KMS-11 (cell line): ENCODE results near the gene FNBP1L.

Source experiments
- H2AFZ ChIP-seq: fragments of 200-600 bp; sonication (generic); 2 replicates; pipeline ENCODE4 v1.6.1; 2016; ENCODE audit warnings: antibody characterized with exemption, mixed run types, low read depth
- H3K27ac ChIP-seq: fragments of 200-600 bp; sonication (generic); 2 replicates; pipeline ENCODE4 v1.6.1; 2016; ENCODE audit warnings: mild to moderate bottlenecking, mixed run types
- H3K27me3 ChIP-seq: fragments of 200-600 bp; sonication (generic); 2 replicates; pipeline ENCODE4 v1.6.1; 2017; ENCODE audit warnings: mild to moderate bottlenecking, low read depth, mixed run types, moderate library complexity; ENCODE audit not compliant: insufficient read depth
- H3K36me3 ChIP-seq: fragments of 200-600 bp; sonication (generic); 2 replicates; pipeline ENCODE4 v1.6.1; 2017; ENCODE audit warnings: mild to moderate bottlenecking, mixed run types; ENCODE audit not compliant: insufficient read depth
- H3K4me1 ChIP-seq: fragments of 200-600 bp; sonication (generic); 2 replicates; pipeline ENCODE4 v1.6.1; 2016; ENCODE audit warnings: mild to moderate bottlenecking, low read depth, mixed run types; ENCODE audit not compliant: poor library complexity, severe bottlenecking
- H3K4me2 ChIP-seq: fragments of 200-600 bp; sonication (generic); 2 replicates; pipeline ENCODE4 v1.7.0; 2016; ENCODE audit warnings: mild to moderate bottlenecking, mixed run types
- H3K4me3 ChIP-seq: fragments of 200-600 bp; sonication (generic); IDR thresholded peaks from 2 replicates; pipeline ENCODE4 v1.6.1; 2017; ENCODE audit warnings: low read depth, low read length, mixed read lengths; ENCODE audit not compliant: insufficient read depth
- H3K79me2 ChIP-seq: fragments of 200-600 bp; sonication (generic); 2 replicates; pipeline ENCODE4 v1.6.1; 2016; ENCODE audit warnings: low read depth, mixed run types; ENCODE audit not compliant: insufficient read depth
- H3K9ac ChIP-seq: fragments of 200-600 bp; sonication (generic); 2 replicates; pipeline ENCODE4 v1.6.1; 2016; ENCODE audit warnings: mild to moderate bottlenecking, mixed run types
- H4K20me1 ChIP-seq: fragments of 200-600 bp; sonication (generic); 2 replicates; pipeline ENCODE4 v1.6.1; 2016; ENCODE audit warnings: mild to moderate bottlenecking, mixed run types; ENCODE audit not compliant: insufficient read depth
- CTCF ChIP-seq: fragments of 200-600 bp; sonication (generic); conservative IDR thresholded peaks from 2 replicates; pipeline ENCODE4 v1.6.1; 2017; ENCODE audit warnings: low read depth, mild to moderate bottlenecking, antibody characterized with exemption, low read length, moderate library complexity, mixed read lengths

FNBP1L gene

GRCh38 chr1:93571623-93572310, 123.8 kb downstream of the FNBP1L start:
- H3K4me2 ChIP-seq: no peak overlapping the region
- H3K9ac ChIP-seq: no peak overlapping the region
- no peak overlapping the region for H2AFZ ChIP-seq
- no peaks in the 10 kb centered on the region for H3K27me3 ChIP-seq
- TF ChIP-seq CTCF: no peak
- no peak overlapping the region for H3K4me3 ChIP-seq
- H3K36me3 ChIP-seq: no peaks in the 10 kb centered on the region
- no peaks in the 10 kb centered on the region for H4K20me1 ChIP-seq
- H3K27ac ChIP-seq: no peak overlapping the region
- no peaks in the 10 kb centered on the region for H3K4me1 ChIP-seq
- H3K79me2 ChIP-seq: no peaks in the 10 kb centered on the region

- Histone ChIP-seq H3K9ac (no peak overlapping the region), H4K20me1 (no peaks in the 10 kb centered on the region), H3K36me3 (no peaks in the 10 kb centered on the region), H3K79me2 (no peaks in the 10 kb centered on the region), H3K4me3 (no peak overlapping the region), H2AFZ (no peak overlapping the region), H3K4me2 (no peak overlapping the region), H3K27me3 (no peaks in the 10 kb centered on the region), H3K4me1 (no peaks in the 10 kb centered on the region), H3K27ac (no peak overlapping the region)
- no peak for TF ChIP-seq CTCF
Observed at GRCh38 chr1:93573940-93574469, 126.1 kb downstream of the FNBP1L start.

- Histone ChIP-seq H3K9ac (no peak overlapping the region), H3K4me3 (no peak overlapping the region), H3K4me1 (no peaks in the 10 kb centered on the region), H3K27me3 (no peaks in the 10 kb centered on the region), H2AFZ (no peak overlapping the region), H3K4me2 (no peak overlapping the region), H4K20me1 (no peaks in the 10 kb centered on the region), H3K27ac (no peak overlapping the region), H3K79me2 (no peaks in the 10 kb centered on the region), H3K36me3 (no peaks in the 10 kb centered on the region)
- TF ChIP-seq CTCF: no peak
Observed at GRCh38 chr1:93574511-93574910, 126.6 kb downstream of the FNBP1L start.

DNA sequence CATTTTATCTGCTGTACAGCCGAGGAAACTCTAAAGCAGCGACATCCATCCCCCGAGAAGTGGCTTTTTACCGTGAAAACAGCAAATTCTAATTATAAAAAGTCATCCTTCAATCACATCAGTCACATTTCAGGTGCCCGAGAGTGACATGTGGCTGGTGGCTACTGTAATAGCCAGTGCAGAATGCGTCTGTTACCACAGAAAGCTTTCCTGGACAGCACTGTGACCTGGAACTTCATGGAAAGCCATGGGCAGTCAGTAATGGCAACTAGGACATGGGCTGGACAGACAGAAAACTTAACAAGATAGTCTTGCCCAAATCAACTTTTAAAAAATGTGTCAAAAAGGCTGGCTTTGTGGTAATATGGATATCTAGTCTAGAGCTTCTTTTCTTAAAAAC, 127.1 kb downstream of the FNBP1L start:
- Histone ChIP-seq H3K36me3 (no peaks in the 10 kb centered on the region), H3K27ac (no peak overlapping the region), H3K9ac (no peak overlapping the region), H3K4me1 (no peaks in the 10 kb centered on the region), H3K27me3 (no peaks in the 10 kb centered on the region), H3K79me2 (no peaks in the 10 kb centered on the region), H2AFZ (no peak overlapping the region), H3K4me2 (no peak overlapping the region), H4K20me1 (no peaks in the 10 kb centered on the region), H3K4me3 (no peak overlapping the region)
- TF ChIP-seq CTCF: no peak
